HFF-Myc (cell line): ENCODE results near the gene TRIAP1.
A peak's percentile ranks its signal among the peaks of the same experiment; 100 is the strongest.
"Not testable (repeated sequence)": the region's sequence is repeated elsewhere in the genome, so short reads cannot be mapped to it uniquely, and the experiment has no call there.

Experiments
- DNase-seq: peaks from one replicate; pipeline ENCODE4 v3.0.0-alpha.2; 2011; ENCODE audit warnings: low read depth; ENCODE audit errors: extremely low read depth
- H3K4me3 ChIP-seq: replicated peaks from 2 replicates; pipeline ENCODE4 v1.5.1; 2011; ENCODE audit warnings: low read depth, mild to moderate bottlenecking, control low read depth, low read length
- TF ChIP-seq, protein P1 (sequence below): IDR thresholded peaks from 2 replicates; pipeline ENCODE4 v1.5.1; 2012; ENCODE audit warnings: mild to moderate bottlenecking, low read depth, low read length, control low read depth; ENCODE audit errors: missing control alignments

The TRIAP1 gene

DNA sequence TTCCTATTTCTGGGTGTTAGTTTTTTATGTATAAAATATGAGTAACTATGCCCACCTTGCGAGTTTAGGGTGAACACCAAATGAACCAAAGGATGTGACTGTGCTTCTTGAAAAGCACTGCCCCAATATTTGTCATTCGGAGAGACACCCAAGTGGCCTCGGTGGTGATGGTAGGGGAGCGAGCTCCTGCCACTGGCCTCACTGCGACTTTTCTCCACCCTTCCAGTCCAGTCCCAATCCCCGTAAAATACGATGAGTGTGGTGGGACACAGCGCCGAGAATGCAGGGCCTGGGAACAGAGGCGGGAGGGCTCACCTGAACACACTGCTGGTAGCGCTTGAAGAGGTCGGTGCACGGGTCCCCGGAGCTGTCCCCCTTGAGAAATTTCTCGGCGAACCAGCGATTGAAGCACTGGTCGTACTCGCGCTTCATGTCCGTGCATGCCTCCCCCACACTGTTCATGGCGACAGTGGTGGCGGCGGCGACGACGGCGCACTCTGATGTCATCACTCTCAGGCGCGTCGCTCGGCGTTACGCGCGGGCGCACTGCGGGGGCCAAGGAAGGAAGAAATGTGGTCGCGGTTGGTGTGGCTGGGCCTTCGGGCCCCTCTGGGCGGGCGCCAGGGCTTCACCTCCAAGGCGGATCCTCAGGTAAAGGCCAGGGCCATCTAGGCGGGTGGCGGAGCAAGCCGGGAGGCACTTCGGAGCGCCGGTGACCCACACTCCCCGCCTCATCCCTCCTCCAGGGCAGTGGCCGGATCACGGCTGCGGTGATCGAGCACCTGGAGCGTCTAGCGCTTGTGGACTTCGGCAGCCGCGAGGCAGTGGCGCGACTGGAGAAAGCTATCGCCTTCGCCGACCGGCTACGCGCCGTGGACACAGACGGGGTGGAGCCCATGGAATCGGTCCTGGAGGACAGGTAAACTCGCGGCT lies at the start of gene TRIAP1, which contains the start of gene GATC:
Gene TRIAP1 (minus strand): TSS at position 474 of the 933 bp plus-strand sequence. CDS start 12 bp downstream, at position 462.
Gene GATC (plus strand): TSS at position 534 of the 933 bp plus-strand sequence. CDS start 37 bp downstream, at position 571.
- TF ChIP-seq, protein P1, sequence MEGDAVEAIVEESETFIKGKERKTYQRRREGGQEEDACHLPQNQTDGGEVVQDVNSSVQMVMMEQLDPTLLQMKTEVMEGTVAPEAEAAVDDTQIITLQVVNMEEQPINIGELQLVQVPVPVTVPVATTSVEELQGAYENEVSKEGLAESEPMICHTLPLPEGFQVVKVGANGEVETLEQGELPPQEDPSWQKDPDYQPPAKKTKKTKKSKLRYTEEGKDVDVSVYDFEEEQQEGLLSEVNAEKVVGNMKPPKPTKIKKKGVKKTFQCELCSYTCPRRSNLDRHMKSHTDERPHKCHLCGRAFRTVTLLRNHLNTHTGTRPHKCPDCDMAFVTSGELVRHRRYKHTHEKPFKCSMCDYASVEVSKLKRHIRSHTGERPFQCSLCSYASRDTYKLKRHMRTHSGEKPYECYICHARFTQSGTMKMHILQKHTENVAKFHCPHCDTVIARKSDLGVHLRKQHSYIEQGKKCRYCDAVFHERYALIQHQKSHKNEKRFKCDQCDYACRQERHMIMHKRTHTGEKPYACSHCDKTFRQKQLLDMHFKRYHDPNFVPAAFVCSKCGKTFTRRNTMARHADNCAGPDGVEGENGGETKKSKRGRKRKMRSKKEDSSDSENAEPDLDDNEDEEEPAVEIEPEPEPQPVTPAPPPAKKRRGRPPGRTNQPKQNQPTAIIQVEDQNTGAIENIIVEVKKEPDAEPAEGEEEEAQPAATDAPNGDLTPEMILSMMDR = no peak
- peak within 1 kb of the TSS; percentile 86 for H3K4me3 ChIP-seq
- peak; percentile 46 for DNase-seq

DNA sequence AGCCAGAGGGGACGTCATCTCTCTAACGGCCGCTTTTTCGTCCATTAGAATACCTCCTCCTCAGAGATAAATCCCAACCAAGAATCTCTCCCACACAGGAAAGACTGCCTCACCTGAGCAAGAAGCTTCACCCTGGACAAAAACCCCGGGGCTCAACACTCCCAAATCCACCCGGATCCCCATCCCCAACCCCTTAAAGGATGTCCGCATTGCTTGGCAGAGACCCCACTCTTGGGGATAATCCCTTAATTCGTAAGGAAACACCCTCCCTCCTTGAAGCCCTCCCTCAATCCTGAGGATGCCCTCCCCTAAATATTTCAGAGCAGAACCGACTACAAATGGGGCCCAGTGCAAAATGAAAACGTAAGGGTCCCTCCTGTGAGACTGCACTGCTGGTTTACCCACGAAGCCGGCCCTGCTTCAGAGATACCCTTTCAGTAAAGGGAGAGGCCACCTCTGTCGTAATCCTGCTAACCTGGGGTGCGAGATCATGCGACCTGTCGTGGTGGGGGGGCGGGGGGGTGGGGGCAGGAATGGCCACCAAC lies 49.1 kb upstream of the TRIAP1 start:
- H3K4me3 ChIP-seq = peak overlapping the region; percentile 65
- no peak for DNase-seq
- TF ChIP-seq, protein P1 = no peak

DNA sequence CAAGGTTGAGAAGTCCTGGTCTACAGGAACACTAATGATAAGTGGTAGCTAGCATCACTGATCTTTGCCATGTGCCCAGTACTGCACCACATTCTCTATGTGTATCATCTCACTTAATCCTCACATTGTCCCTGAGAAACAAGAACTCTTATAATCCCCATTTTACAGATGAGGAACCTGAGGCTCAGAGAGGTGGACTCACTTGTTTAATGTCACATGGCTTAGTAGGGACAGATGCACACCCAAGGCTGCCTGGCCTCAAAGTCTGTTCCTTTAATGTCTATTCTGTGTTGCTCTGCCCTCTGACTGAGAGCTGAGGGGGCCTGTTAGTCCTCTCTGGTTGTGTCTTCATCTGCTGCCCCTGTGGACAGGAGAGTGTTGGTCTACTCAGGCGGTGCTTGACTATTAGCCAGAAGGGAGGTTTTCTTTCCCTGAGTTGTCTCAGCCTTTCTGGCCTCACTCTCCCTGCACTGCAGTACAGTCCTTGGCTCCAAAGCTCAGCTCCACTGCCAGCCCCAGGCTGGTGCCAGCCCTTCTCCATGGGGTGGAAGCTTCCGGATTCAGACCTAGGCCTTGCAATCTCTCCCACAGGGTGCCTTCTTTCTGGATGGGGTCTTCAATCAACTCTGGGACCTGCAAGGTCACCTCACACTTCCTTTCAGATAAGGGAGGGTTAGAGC lies 44.8 kb upstream of the TRIAP1 start:
- DNase-seq = no peak
- TF ChIP-seq, protein P1 = no peak
- no peak overlapping the region for H3K4me3 ChIP-seq

DNA sequence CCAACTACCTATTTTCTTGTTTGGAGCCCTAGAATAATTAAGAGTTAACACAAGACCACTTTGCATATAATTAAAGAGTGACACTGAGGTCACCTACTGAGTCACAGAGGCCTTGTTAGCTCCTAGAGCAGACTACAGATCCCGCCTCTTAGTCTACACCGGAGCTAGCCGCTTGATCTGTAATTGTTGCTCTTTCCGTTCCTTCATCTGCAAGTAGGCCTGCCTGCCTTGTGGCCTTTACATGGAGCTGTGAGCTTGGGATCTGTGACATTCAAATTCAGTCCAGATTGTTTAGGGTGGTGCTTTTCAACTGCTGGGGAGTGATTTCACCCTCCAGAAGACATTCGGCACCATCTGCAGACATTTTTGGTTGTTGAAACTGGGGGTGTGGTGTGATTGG lies 44.1 kb upstream of the TRIAP1 start:
- no peak overlapping the region for H3K4me3 ChIP-seq
- no peak for DNase-seq
- TF ChIP-seq, protein P1 = no peak

- H3K4me3 ChIP-seq = no peak overlapping the region
- TF ChIP-seq, protein P1 = no peak
- no peak for DNase-seq
Measured at GRCh38 chr12:120489018-120489417, 42.8 kb upstream of the TRIAP1 start.

DNA sequence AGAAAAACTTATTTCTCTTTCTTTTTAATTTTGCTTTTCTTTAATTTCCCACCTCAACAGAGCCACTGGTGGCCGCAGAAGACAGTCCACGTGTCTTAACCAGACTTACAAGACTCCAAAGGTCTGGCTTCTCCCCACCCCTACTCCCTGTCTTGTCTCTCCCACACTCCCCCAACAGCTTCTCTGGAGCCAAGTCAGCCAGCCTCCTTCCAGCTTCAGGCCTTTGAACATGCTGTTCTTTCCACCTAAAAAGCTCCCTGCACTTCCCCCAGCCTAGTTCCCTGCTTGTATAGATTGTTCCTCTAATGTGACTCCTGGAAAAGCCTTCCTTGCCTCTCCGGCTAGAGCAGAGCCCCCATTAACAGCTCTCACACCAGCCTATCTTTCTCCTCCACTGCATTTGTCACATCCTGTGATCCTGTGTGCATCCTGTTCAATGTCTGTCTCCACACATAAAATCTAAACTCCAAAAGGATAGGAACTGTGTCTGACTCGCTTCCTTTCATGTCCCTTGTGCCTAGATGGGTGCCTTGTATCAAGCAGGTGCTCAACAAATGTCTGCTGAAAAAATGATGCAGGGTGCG lies 42.0 kb upstream of the TRIAP1 start:
- TF ChIP-seq, protein P1 = no peak
- H3K4me3 ChIP-seq = no peak overlapping the region
- no peak for DNase-seq

- not testable (repeated sequence) for DNase-seq, H3K4me3 ChIP-seq
Measured at GRCh38 chr12:120487552-120487951, 41.4 kb upstream of the TRIAP1 start.
